ENCODE measurements around the gene DLG5.

- TF ChIP-seq RAD21 (IDR thresholded peaks at IDR 0.05) (no peak), RXRA (IDR thresholded peaks at IDR 0.05) (no peak)
Observed at GRCh38 chr10:77804371-77804770, 122.2 kb downstream of the DLG5 start.
